IPS-NIHi7 (cell line): ENCODE data around the gene EML6.

Source experiments
- DNase-seq: peaks from one replicate; pipeline ENCODE4 v3.0.0; 2012; ENCODE audit warnings: mixed read lengths; ENCODE audit errors: extremely low spot score

Gene EML6

GRCh38 chr2:54879598-54880332, 156.3 kb downstream of the EML6 start:
- no peak for DNase-seq

- no peak for DNase-seq
These were observed 157.0 kb downstream of the EML6 start for GRCh38 chr2:54880428-54880827.

- DNase-seq: no peak
These were observed 158.3 kb downstream of the EML6 start for GRCh38 chr2:54881759-54882158.

- DNase-seq: no peak
These were observed 162.4 kb downstream of the EML6 start for GRCh38 chr2:54885891-54886290.

DNA sequence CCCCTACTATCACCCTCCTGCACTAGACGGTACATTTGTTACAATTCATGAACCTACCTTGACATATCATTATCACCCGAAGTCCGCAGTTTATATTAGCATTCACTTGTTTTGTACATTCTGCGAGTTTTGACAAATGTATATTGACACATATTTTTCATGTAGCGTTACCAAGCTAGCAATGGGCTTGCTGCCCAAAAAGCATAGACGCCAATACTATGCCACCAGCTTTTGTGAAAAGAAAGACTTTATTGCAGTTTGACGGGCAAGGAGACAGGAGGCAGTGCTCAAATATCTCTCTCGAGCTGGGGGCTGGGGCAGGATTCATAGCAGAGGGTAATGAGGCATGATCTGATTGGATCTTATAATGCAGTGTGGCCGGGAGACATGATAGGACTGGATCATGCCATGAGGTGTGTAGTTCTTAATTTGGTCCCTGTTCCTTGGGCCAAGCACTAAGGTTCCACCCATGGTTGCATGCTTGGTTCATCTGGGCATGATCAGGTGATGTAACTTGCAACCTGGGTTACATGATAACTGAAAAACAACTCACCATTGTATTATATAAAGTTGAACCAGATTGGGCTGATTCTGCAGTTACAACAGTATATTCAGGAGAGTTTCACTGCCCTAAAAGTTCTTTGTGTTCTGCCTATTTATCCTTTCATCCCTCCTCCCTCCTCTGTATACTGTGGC, 164.5 kb downstream of the EML6 start:
- DNase-seq: no peak

- DNase-seq: no peak
These were observed 165.6 kb downstream of the EML6 start for GRCh38 chr2:54889053-54889452.

DNA sequence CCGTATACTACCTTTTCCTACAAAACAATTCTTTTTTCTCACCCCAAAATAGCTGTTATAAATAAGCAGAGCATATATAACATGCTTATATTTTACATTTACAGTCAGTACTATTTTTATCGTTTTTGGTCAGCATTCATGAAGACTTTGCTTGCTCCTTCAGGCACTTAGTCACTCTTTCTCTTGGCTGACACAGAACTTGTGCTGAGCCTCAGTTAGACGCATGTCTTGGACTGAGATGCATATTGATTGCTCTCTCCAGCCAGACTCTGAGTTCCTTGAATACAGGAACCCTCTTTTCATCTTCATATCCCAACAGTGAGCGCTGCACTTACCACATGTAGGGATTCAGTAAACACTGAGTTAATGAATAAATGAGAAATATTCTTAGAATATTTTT, 168.4 kb downstream of the EML6 start:
- no peak for DNase-seq

DNA sequence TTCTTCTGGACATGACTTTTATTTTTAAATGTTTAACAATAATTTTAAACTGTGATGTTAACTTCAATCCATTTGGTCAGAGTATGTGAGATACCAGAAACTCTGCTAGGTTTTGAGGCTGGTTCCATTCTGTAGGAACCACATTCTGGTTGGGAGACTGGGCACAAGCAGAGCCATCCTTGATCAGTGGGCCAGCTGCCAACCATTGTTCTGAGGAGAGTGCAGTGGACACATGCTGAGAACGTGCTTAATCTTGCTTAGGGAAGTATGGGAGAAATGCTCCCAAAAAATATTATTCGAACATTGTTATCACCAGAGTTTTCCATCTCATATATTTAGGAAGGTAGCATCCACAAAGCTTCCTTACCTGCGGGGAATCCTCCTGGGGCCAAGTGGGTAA, 171.0 kb downstream of the EML6 start:
- no peak for DNase-seq

DNA sequence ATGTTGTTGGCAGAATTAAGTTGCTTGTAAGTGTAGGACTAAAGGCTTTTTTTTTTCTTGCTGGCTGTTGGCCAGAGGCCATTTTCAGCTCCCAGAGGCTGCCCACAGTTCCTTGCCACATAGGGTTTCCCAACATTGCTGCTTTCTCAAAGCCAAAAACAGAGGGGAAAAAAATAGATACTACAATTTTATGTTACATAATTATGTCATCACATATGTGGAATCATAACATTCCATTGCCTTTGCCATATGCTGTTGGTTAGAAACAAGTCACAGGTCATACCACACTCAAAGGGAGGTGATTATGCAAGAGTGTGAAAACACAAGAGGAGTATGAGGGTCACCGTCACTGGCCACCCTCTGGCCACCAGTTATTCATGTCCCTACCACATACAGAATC, 172.3 kb downstream of the EML6 start:
- DNase-seq: no peak

GRCh38 chr2:54897420-54898310, 174.2 kb downstream of the EML6 start:
- DNase-seq: no peak

- DNase-seq: no peak
These were observed 175.2 kb downstream of the EML6 start for GRCh38 chr2:54898456-54899226.

- no peak for DNase-seq
These were observed 176.2 kb downstream of the EML6 start for GRCh38 chr2:54899576-54900200.

DNA sequence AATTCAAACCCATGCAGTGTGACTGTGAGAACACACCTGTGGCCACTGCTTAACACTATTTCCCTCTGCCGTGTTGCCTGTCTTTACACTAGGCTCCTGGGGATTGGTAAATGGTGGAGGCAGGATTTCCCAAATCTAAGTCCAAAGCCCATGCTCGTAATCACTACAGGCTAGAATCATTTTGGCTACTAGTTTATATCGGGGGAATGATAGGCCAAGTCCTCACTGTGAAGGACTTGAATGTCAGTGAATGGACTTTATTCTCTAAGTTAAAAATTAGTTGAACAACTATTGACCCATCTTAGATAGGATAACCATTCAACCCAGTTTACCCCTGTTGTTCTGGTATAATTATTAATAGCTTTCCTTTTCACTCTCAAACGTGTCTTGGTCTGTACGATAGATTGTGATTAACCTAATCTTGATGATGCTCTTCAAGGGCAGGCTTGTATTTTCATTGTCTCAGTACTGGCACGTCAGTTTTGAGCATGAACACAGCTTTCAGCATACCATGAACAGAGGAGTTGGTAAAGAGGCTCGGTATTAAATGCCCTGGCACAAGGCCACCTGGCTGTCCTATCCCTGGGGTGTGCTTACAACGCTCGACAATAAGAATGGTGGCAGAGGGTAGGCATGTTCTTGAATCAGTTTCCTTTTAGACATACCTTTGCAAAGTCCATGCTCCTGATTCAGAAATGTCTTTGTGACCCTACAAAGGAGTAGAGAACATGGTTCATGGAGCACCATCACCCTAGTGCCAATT, 177.9 kb downstream of the EML6 start:
- DNase-seq: no peak

DNA sequence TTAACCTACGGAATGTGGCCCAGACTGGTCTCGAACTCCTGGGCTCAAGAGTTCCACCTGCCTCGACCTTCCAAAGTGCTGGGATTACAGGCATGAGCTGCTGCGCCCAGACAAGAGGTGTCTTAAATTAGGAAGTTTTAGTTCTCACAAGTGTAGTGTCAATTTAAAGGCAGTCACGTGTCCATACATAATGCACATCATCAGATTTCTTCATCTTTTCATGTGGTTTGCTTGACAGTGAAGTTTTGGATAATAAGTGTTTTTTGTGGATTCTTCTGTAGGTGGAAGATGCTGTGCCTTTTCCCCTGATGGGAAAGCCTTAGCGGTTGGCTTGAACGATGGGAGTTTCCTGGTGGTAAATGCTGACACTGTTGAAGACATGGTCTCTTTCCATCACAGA, 179.3 kb downstream of the EML6 start:
- DNase-seq: no peak

DNA sequence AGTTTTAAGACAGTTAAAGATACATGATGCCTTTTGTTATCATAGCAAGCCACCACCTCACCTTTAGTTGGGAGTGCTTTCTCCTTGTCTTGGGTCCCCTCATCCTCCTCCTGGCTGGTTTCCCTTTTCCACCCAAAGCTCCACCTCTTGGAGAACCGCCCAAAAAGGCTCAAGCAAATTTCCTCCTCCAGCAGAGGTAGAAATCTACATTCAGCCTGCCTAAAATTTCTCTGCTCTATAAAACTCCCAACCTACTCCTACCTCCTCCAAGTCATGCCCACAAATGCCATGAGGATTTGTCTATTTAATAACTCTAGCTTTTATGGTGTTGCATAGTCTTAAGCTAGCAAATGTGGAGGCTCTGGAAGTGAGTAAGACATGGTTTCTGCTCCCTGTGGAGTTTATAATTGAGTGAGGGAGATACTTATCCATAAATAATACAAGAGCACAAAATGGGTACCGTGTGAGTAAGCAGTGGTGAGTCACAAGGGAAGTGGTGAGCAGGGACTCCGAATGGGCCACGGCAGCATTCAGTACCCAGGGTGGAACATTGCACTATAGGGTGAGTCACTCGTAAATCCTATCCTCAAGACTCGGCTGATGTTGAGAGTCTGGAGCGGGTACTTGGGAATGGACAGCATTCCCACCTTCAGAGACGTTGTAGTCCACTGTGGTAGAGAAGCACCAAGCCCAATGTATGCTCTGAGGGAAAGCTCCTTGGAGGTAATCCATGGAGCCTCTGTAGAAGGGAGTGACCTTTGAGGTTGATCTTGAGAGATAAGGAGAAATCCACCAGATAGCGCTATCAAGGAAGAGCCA, 180.5 kb downstream of the EML6 start:
- no peak for DNase-seq

GRCh38 chr2:54904836-54905235, 181.4 kb downstream of the EML6 start:
- DNase-seq: no peak

DNA sequence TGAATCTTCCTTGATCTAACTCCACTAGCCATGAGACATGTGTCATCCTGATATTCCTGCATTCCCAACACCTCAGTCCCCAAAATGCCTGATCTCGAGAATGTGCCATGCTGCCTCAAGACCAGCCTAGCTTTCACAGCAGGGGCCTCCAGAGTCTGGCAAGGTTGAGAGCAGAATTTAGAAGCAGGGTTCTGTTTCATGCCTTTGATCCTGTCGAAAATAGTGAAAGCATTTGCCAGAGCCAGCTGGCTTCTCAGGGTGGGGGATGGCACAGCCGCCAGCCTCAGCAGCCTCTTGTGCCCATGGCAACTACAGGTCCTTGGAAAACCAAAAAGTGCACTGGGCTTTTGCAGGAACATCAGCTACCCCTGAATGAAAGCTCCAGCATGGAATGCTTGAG, 183.3 kb downstream of the EML6 start:
- DNase-seq: no peak

GRCh38 chr2:54907663-54908062, 184.2 kb downstream of the EML6 start:
- no peak for DNase-seq

GRCh38 chr2:54908591-54908990, 185.1 kb downstream of the EML6 start:
- no peak for DNase-seq

DNA sequence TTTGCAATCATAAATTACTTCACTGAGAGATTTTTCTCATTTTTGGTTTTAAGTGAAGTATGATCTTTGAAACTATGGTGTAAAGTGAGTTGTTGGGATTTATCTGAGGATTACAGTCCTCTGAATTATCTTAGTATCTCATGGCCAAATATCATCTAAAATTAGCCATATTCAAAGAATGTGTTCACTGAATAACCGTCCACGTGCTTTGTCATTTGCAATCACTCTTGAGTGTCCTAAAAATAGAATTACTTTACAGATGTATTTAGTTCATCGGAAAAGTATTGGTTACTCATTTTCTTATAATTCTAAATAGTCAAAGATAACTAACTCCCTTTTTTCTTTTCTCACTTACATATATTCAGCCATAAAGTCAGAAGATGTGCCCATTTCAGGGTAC, 185.5 kb downstream of the EML6 start:
- no peak for DNase-seq
